ENCODE results near the gene PAX5. TPM values are rescaled to one million over a fixed set of nuclear protein-coding genes. Genes with fewer than 3 reads are reported as not detected.

PAX5 gene
- polyA plus RNA-seq, 2 of the 4 experiments (the other 2 are of a cell fraction) = not detected

DNA sequence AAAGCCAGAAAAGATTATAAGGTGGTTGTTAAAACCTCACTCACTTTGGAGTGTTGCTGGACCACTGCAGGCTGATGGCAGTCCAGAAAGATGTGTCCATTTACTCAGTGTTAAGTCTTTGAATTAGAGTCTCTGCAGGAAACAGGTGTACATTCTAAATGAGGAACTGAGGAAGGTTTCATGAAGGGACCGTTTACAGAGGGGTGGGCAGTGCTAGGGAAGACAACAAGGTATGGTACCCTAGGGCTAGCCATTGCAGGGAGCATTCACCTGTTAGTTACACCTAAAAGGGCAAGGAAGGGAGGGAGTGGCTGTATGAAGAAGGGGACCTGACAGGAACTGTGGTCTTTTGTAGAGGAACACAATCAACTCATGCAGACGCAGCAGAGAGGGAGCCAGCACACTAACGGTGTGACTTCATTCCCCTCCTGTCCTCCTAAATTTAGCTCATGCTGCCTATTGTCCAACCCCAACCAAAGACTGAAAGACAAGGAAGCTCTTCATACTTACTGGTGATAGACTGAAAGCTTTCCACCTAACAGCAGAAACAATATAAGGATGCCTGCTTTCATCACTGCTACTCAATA lies 32.2 kb upstream of the PAX5 start:
- CTCF ChIA-PET = no interaction called here
- no peak for FAIRE-seq

GRCh38 chr9:37062336-37062735 lies 28.3 kb upstream of the PAX5 start:
- Histone ChIP-seq H3K4me3 (no peak overlapping the region), H3K4me2 (no peak overlapping the region), H3K9me3 (no peaks in the 10 kb centered on the region), H3K4me1 (peaks cover 7% of the 10 kb centered on the region; the same call in 1 of the 3 replicates), H3K27ac (peak overlapping the region in 1 of 2 experiments; percentile 60; a peak in 2 of 6 replicates)
- ChIA-PET POLR2A (interaction anchor here (1.0 kb wide), 1 partner anchor 17 kb away, joined by 3 read pairs; no protein-coding TSS in a partner anchor), CTCF (interaction anchor here (2.5 kb wide), 1 partner anchor 267 kb away, joined by 7 read pairs; no protein-coding TSS in a partner anchor)
- FAIRE-seq = no peak
- DNase-seq (ENCODE audit: low read depth in 1 of 2, low spot score in 1 of 2) = no peak
- no peak for ATAC-seq
- TF ChIP-seq PHF8 (IDR thresholded peaks at IDR 0.05; ENCODE audit: borderline replicate concordance, low read depth) (no peak), ESRRA (IDR thresholded peaks at IDR 0.05; ENCODE audit: borderline replicate concordance, low read length) (no peak), HES2 (IDR thresholded peaks at IDR 0.05) (no peak), POLR2A (IDR thresholded peaks at IDR 0.05; ENCODE audit: low read length) (no peak), CTCF (IDR thresholded peaks at IDR 0.05) (no peak), MAZ (IDR thresholded peaks at IDR 0.05; ENCODE audit: borderline replicate concordance, low read depth, low read length) (no peak), PBX3 (IDR thresholded peaks at IDR 0.05) (no peak), BCL3 (IDR thresholded peaks at IDR 0.05) (no peak), NR3C1 (IDR thresholded peaks at IDR 0.05) (no peak), JUN (IDR thresholded peaks at IDR 0.05) (no peak), POLR2AphosphoS2 (conservative IDR thresholded peaks at IDR 0.05; ENCODE audit: low read length) (no peak), RAD21 (conservative IDR thresholded peaks at IDR 0.05 in 1 of 2, IDR thresholded peaks at IDR 0.05 in 1 of 2) (no peak), EHF (CRISPR knock-in tag; IDR thresholded peaks at IDR 0.05) (no peak), HEYL (CRISPR knock-in tag; IDR thresholded peaks at IDR 0.05) (no peak)
- WGBS (ENCODE audit: missing lambda C conversion rate) = 79% methylated on average over 4 of the region's 4 CpGs

More for the DNA sequence above, 32.2 kb upstream of the PAX5 start:
- H3K9me3 ChIP-seq = no peaks in the 10 kb centered on the region
- H3K4me1 ChIP-seq = peaks cover 7% of the 10 kb centered on the region; the same call in 1 of the 3 replicates
- no peak for TF ChIP-seq FOSL2 (IDR thresholded peaks at IDR 0.05)
- no peak for TF ChIP-seq FOSL2 (CRISPR knock-in tag; IDR thresholded peaks at IDR 0.05)
- no peak for TF ChIP-seq ESRRA (IDR thresholded peaks at IDR 0.05; ENCODE audit: borderline replicate concordance, low read length)
- TF ChIP-seq, protein P1, sequence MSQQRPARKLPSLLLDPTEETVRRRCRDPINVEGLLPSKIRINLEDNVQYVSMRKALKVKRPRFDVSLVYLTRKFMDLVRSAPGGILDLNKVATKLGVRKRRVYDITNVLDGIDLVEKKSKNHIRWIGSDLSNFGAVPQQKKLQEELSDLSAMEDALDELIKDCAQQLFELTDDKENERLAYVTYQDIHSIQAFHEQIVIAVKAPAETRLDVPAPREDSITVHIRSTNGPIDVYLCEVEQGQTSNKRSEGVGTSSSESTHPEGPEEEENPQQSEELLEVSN (IDR thresholded peaks at IDR 0.05; ENCODE audit: borderline replicate concordance, low read depth) = no peak
- no peak for TF ChIP-seq TFCP2L1 (CRISPR knock-in tag; IDR thresholded peaks at IDR 0.05)
- no peak for TF ChIP-seq HDAC2 (IDR thresholded peaks at IDR 0.05)
- no peak for TF ChIP-seq EHMT2 (IDR thresholded peaks at IDR 0.05; ENCODE audit: low read depth)
- TF ChIP-seq SREBF2 (IDR thresholded peaks at IDR 0.05) = no peak
- H3K4me2 ChIP-seq = no peak overlapping the region
- DNase-seq (ENCODE audit: low read depth in 1 of 2, low spot score in 1 of 2) = no peak
- no peak for ATAC-seq
- WGBS (ENCODE audit: missing lambda C conversion rate) = 0% methylated on average over 3 of the region's 3 CpGs
- POLR2A ChIA-PET = no interaction called here
- no peak overlapping the region for H3K27ac ChIP-seq
- no peak overlapping the region for H3K4me3 ChIP-seq

Measured in A549 (cell line).